WTC11 (cell line): ENCODE data around the gene NEURL1B. TPM values are rescaled to one million over a fixed set of nuclear protein-coding genes. Genes with fewer than 3 reads are reported as not detected.

Source experiments
- ATAC-seq: fragments of 200-7000 bp; cut with Tn5 transposase; 2 replicates; pipeline ENCODE4 v1.10.0; 2021; ENCODE audit warnings: mild to moderate bottlenecking, moderate library complexity
- CTCF ChIA-PET: fragments of 300-600 bp; sonication (Branson Sonifier 250); formaldehyde crosslinking; loops from one replicate; lab custom pipeline; 2021; ENCODE audit warnings: antibody characterized with exemption; lab: Charles Lee
- POLR2A ChIA-PET: fragments of 350-600 bp; sonication (Branson Sonifier 250); formaldehyde crosslinking; loops from one replicate; lab custom pipeline; 2021; ENCODE audit warnings: antibody characterized with exemption; lab: Charles Lee
- DNase-seq: peaks from one replicate; pipeline ENCODE4 v3.0.0; 2021; ENCODE audit warnings: low spot score
- H3K27ac Mint-ChIP-seq: 2 replicates; pipeline ENCODE4 v1.8.0; 2021; ENCODE audit warnings: mixed read lengths
- H3K27me3 Mint-ChIP-seq: 2 replicates; pipeline ENCODE4 v1.8.0; 2021; ENCODE audit warnings: low read depth, mild to moderate bottlenecking, moderate library complexity, mixed read lengths
- H3K36me3 Mint-ChIP-seq: 2 replicates; pipeline ENCODE4 v1.8.0; 2021; ENCODE audit warnings: mixed read lengths
- H3K4me1 Mint-ChIP-seq: 2 replicates; pipeline ENCODE4 v1.8.0; 2022; ENCODE audit warnings: mixed read lengths
- H3K4me3 Mint-ChIP-seq: 2 replicates; pipeline ENCODE4 v1.8.0; 2021; ENCODE audit warnings: mild to moderate bottlenecking, moderate library complexity, mixed read lengths
- H3K9me3 Mint-ChIP-seq: 2 replicates; pipeline ENCODE4 v1.8.0; 2021; ENCODE audit warnings: mixed read lengths
- E2F4 ChIP-seq: sonication (generic); formaldehyde crosslinking; IDR thresholded peaks from 2 replicates; pipeline ENCODE4 v1.8.1; 2022; ENCODE audit warnings: low read depth, mild to moderate bottlenecking, moderate library complexity, missing genetic modification reagents, borderline replicate concordance
- FOXK1 ChIP-seq: sonication (generic); formaldehyde crosslinking; IDR thresholded peaks from 2 replicates; pipeline ENCODE4 v1.8.0; 2022; ENCODE audit warnings: mild to moderate bottlenecking, moderate library complexity, missing genetic modification reagents
- JUN ChIP-seq: sonication (generic); formaldehyde crosslinking; IDR thresholded peaks from 2 replicates; pipeline ENCODE4 v1.8.0; 2023; ENCODE audit warnings: mild to moderate bottlenecking, missing genetic modification reagents
- NFATC4 ChIP-seq: fragments of 250-450 bp; sonication (Bioruptor Pico); IDR thresholded peaks from 2 replicates; pipeline ENCODE4 v1.9.0; 2021; ENCODE audit warnings: mild to moderate bottlenecking
- NFE2L1 ChIP-seq: sonication (generic); formaldehyde crosslinking; IDR thresholded peaks from 2 replicates; pipeline ENCODE4 v1.8.1; 2023; ENCODE audit warnings: missing genetic modification reagents
- NR3C1 ChIP-seq: sonication (generic); formaldehyde crosslinking; conservative IDR thresholded peaks from 2 replicates; pipeline ENCODE4 v1.8.1; 2023; ENCODE audit warnings: low read depth, mild to moderate bottlenecking, missing genetic modification reagents
- PREB ChIP-seq: sonication (generic); formaldehyde crosslinking; IDR thresholded peaks from 2 replicates; pipeline ENCODE4 v1.8.1; 2022; ENCODE audit warnings: mild to moderate bottlenecking, missing genetic modification reagents, moderate library complexity, borderline replicate concordance
- PRRX2 ChIP-seq: fragments of 250-450 bp; sonication (Bioruptor Pico); IDR thresholded peaks from 2 replicates; pipeline ENCODE4 v1.8.0; 2021; ENCODE audit warnings: mild to moderate bottlenecking
- RORB ChIP-seq: fragments of 250-450 bp; sonication (Bioruptor Pico); IDR thresholded peaks from 2 replicates; pipeline ENCODE4 v1.9.0; 2021; ENCODE audit warnings: mild to moderate bottlenecking
- SP1 ChIP-seq: sonication (generic); formaldehyde crosslinking; conservative IDR thresholded peaks from 2 replicates; pipeline ENCODE4 v1.8.1; 2022; ENCODE audit warnings: missing genetic modification reagents
- TEAD1 ChIP-seq: sonication (generic); formaldehyde crosslinking; IDR thresholded peaks from 2 replicates; pipeline ENCODE4 v1.8.0; 2022; ENCODE audit warnings: mild to moderate bottlenecking, missing genetic modification reagents
- ZMAT4 ChIP-seq: fragments of 250-450 bp; sonication (Bioruptor Pico); IDR thresholded peaks from 2 replicates; pipeline ENCODE4 v1.9.0; 2021; ENCODE audit warnings: mild to moderate bottlenecking
- ZNF121 ChIP-seq: sonication (generic); formaldehyde crosslinking; IDR thresholded peaks from 2 replicates; pipeline ENCODE4 v1.8.0; 2023; ENCODE audit warnings: missing genetic modification reagents
- ZNF263 ChIP-seq: sonication (generic); formaldehyde crosslinking; IDR thresholded peaks from 2 replicates; pipeline ENCODE4 v1.8.1; 2022; ENCODE audit warnings: low read depth, mild to moderate bottlenecking, moderate library complexity, missing genetic modification reagents
- ZNF281 ChIP-seq: sonication (generic); formaldehyde crosslinking; IDR thresholded peaks from 2 replicates; pipeline ENCODE4 v1.8.0; 2023; ENCODE audit warnings: mild to moderate bottlenecking, missing genetic modification reagents
- ZNF317 ChIP-seq: sonication (generic); formaldehyde crosslinking; IDR thresholded peaks from 2 replicates; pipeline ENCODE4 v1.8.1; 2023; ENCODE audit warnings: low read depth, mild to moderate bottlenecking, moderate library complexity, missing genetic modification reagents, borderline replicate concordance
- ZNF396 ChIP-seq: fragments of 250-450 bp; sonication (Bioruptor Pico); IDR thresholded peaks from 2 replicates; pipeline ENCODE4 v1.8.0; 2021; ENCODE audit warnings: mild to moderate bottlenecking, moderate library complexity, borderline replicate concordance
- ZNF671 ChIP-seq: fragments of 250-450 bp; sonication (Bioruptor Pico); IDR thresholded peaks from 2 replicates; pipeline ENCODE4 v1.8.0; 2021; ENCODE audit warnings: mild to moderate bottlenecking
- ZSCAN18 ChIP-seq: fragments of 250-450 bp; sonication (Bioruptor Pico); IDR thresholded peaks from 2 replicates; pipeline ENCODE4 v2.1.2; 2022; ENCODE audit warnings: mild to moderate bottlenecking, moderate library complexity
- total RNA-seq: library from RNA; stranded (reverse); gene quantifications from 3 replicates; pipeline ENCODE4 v1.2.3, GENCODE V29; 2021
- TF ChIP-seq, protein P1 (sequence below): sonication (generic); formaldehyde crosslinking; IDR thresholded peaks from 2 replicates; pipeline ENCODE4 v1.8.1; 2022; ENCODE audit warnings: low read depth, missing genetic modification reagents, borderline replicate concordance
- TF ChIP-seq, protein P2 (sequence below): sonication (generic); formaldehyde crosslinking; IDR thresholded peaks from 2 replicates; pipeline ENCODE4 v1.8.1; 2023; ENCODE audit warnings: mild to moderate bottlenecking, missing genetic modification reagents

NEURL1B gene
- total RNA-seq, 1 experiment from 2014 or later, result 9.8 TPM

GRCh38 chr5:172630082-172630481 is 11.0 kb upstream of the NEURL1B start (continued):
- no peak for TF ChIP-seq PREB (CRISPR knock-in tag)
- no peak for TF ChIP-seq ZNF671 (CRISPR knock-in tag)

GRCh38 chr5:172630482-172630881 is 10.6 kb upstream of the NEURL1B start:
- Mint-ChIP-seq H3K36me3 (no peaks in the 10 kb centered on the region), H3K27me3 (no peaks in the 10 kb centered on the region; the same call in 1 of the 2 replicates), H3K9me3 (0 out of 2 replicates have a peak, but pooled peaks cover 3% of the 10 kb centered on the region), H3K27ac (no peak overlapping the region), H3K4me3 (no peak overlapping the region), H3K4me1 (peaks cover 48% of the 10 kb centered on the region)
- POLR2A ChIA-PET, result no interaction called here
- CTCF ChIA-PET, result interaction anchor here (1.1 kb wide), 1 partner anchor 67 kb away, joined by 3 read pairs; no protein-coding TSS in a partner anchor
- no peak for TF ChIP-seq ZNF396 (CRISPR knock-in tag)
- no peak for TF ChIP-seq PRRX2 (CRISPR knock-in tag)
- no peak for TF ChIP-seq ZNF263 (CRISPR knock-in tag)
- no peak for TF ChIP-seq SP1
- TF ChIP-seq RORB (CRISPR knock-in tag), result no peak
- TF ChIP-seq, protein P1, sequence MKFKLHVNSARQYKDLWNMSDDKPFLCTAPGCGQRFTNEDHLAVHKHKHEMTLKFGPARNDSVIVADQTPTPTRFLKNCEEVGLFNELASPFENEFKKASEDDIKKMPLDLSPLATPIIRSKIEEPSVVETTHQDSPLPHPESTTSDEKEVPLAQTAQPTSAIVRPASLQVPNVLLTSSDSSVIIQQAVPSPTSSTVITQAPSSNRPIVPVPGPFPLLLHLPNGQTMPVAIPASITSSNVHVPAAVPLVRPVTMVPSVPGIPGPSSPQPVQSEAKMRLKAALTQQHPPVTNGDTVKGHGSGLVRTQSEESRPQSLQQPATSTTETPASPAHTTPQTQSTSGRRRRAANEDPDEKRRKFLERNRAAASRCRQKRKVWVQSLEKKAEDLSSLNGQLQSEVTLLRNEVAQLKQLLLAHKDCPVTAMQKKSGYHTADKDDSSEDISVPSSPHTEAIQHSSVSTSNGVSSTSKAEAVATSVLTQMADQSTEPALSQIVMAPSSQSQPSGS (CRISPR knock-in tag), result no peak
- no peak for TF ChIP-seq ZNF281 (CRISPR knock-in tag)
- TF ChIP-seq ZNF317, result no peak
- no peak for TF ChIP-seq ZSCAN18
- TF ChIP-seq ZNF121, result no peak
- TF ChIP-seq JUN (CRISPR knock-in tag), result no peak
- TF ChIP-seq NFATC4 (CRISPR knock-in tag), result no peak
- TF ChIP-seq NFE2L1 (CRISPR knock-in tag), result no peak
- no peak for TF ChIP-seq ZMAT4 (CRISPR knock-in tag)
- TF ChIP-seq E2F4 (CRISPR knock-in tag), result no peak
- TF ChIP-seq NR3C1, result no peak
- TF ChIP-seq, protein P2, sequence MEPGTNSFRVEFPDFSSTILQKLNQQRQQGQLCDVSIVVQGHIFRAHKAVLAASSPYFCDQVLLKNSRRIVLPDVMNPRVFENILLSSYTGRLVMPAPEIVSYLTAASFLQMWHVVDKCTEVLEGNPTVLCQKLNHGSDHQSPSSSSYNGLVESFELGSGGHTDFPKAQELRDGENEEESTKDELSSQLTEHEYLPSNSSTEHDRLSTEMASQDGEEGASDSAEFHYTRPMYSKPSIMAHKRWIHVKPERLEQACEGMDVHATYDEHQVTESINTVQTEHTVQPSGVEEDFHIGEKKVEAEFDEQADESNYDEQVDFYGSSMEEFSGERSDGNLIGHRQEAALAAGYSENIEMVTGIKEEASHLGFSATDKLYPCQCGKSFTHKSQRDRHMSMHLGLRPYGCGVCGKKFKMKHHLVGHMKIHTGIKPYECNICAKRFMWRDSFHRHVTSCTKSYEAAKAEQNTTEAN, result no peak
- no peak for TF ChIP-seq FOXK1 (CRISPR knock-in tag)
- no peak for TF ChIP-seq TEAD1
- no peak for ATAC-seq
- DNase-seq, result no peak
